Measurements from ENCODE around the gene ARFGAP3.

DNA sequence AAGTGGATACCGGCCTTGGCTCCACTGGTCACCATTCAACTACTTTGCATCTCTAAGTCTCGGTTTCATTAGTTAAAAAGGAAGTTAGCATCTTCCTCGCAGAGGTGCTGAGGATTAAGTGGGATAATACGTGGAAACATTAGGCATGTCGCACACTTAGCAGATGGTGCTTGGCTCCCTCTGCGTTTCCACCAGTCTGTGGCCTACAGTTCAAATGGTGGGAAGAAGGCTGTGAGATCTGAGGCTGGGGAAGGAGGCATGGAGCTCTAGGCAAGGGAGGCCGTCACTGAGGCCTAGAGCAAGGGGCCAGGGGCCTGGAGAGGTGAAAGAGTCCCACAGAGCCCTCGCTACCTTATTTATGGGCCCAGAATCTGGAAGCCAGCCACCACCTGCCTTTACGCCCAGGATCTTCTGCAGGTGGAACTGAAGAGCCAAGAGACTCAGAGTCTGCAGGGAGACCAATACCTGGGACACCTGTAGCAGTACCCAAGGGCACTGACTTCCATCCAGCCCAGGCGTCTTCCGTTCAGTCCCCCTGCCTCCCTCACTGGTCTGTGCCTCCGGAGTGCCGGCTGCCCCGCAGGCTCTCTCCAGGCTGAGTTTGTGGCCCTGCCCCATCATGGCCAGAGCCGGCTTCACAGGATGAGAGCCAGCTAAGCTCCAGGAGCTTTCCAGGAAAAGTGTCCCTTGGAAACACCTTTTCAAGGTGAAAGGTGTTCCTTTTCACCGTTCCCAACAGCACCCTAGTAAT lies 70.3 kb downstream of the ARFGAP3 start:
- TF ChIP-seq, protein P1, sequence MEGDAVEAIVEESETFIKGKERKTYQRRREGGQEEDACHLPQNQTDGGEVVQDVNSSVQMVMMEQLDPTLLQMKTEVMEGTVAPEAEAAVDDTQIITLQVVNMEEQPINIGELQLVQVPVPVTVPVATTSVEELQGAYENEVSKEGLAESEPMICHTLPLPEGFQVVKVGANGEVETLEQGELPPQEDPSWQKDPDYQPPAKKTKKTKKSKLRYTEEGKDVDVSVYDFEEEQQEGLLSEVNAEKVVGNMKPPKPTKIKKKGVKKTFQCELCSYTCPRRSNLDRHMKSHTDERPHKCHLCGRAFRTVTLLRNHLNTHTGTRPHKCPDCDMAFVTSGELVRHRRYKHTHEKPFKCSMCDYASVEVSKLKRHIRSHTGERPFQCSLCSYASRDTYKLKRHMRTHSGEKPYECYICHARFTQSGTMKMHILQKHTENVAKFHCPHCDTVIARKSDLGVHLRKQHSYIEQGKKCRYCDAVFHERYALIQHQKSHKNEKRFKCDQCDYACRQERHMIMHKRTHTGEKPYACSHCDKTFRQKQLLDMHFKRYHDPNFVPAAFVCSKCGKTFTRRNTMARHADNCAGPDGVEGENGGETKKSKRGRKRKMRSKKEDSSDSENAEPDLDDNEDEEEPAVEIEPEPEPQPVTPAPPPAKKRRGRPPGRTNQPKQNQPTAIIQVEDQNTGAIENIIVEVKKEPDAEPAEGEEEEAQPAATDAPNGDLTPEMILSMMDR (tag by site-specific recombination; IDR thresholded peaks at IDR 0.05) = no peak
- no peak for TF ChIP-seq ZBTB1 (tag by site-specific recombination; IDR thresholded peaks at IDR 0.05)
- TF ChIP-seq, protein P2, sequence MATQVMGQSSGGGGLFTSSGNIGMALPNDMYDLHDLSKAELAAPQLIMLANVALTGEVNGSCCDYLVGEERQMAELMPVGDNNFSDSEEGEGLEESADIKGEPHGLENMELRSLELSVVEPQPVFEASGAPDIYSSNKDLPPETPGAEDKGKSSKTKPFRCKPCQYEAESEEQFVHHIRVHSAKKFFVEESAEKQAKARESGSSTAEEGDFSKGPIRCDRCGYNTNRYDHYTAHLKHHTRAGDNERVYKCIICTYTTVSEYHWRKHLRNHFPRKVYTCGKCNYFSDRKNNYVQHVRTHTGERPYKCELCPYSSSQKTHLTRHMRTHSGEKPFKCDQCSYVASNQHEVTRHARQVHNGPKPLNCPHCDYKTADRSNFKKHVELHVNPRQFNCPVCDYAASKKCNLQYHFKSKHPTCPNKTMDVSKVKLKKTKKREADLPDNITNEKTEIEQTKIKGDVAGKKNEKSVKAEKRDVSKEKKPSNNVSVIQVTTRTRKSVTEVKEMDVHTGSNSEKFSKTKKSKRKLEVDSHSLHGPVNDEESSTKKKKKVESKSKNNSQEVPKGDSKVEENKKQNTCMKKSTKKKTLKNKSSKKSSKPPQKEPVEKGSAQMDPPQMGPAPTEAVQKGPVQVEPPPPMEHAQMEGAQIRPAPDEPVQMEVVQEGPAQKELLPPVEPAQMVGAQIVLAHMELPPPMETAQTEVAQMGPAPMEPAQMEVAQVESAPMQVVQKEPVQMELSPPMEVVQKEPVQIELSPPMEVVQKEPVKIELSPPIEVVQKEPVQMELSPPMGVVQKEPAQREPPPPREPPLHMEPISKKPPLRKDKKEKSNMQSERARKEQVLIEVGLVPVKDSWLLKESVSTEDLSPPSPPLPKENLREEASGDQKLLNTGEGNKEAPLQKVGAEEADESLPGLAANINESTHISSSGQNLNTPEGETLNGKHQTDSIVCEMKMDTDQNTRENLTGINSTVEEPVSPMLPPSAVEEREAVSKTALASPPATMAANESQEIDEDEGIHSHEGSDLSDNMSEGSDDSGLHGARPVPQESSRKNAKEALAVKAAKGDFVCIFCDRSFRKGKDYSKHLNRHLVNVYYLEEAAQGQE (tag by site-specific recombination; IDR thresholded peaks at IDR 0.05) = no peak
- no peak for TF ChIP-seq ZNF791 (tag by site-specific recombination; IDR thresholded peaks at IDR 0.05)
- TF ChIP-seq ZNF549 (tag by site-specific recombination; IDR thresholded peaks at IDR 0.05) = no peak
- no peak for TF ChIP-seq ZNF777 (tag by site-specific recombination; IDR thresholded peaks at IDR 0.05; ENCODE audit: borderline replicate concordance)
- TF ChIP-seq ZNF600 (tag by site-specific recombination; IDR thresholded peaks at IDR 0.05) = no peak
- TF ChIP-seq, protein P3, sequence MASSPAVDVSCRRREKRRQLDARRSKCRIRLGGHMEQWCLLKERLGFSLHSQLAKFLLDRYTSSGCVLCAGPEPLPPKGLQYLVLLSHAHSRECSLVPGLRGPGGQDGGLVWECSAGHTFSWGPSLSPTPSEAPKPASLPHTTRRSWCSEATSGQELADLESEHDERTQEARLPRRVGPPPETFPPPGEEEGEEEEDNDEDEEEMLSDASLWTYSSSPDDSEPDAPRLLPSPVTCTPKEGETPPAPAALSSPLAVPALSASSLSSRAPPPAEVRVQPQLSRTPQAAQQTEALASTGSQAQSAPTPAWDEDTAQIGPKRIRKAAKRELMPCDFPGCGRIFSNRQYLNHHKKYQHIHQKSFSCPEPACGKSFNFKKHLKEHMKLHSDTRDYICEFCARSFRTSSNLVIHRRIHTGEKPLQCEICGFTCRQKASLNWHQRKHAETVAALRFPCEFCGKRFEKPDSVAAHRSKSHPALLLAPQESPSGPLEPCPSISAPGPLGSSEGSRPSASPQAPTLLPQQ (tag by site-specific recombination; IDR thresholded peaks at IDR 0.05) = no peak
- TF ChIP-seq ZNF248 (tag by site-specific recombination; IDR thresholded peaks at IDR 0.05) = no peak
- TF ChIP-seq, protein P4, sequence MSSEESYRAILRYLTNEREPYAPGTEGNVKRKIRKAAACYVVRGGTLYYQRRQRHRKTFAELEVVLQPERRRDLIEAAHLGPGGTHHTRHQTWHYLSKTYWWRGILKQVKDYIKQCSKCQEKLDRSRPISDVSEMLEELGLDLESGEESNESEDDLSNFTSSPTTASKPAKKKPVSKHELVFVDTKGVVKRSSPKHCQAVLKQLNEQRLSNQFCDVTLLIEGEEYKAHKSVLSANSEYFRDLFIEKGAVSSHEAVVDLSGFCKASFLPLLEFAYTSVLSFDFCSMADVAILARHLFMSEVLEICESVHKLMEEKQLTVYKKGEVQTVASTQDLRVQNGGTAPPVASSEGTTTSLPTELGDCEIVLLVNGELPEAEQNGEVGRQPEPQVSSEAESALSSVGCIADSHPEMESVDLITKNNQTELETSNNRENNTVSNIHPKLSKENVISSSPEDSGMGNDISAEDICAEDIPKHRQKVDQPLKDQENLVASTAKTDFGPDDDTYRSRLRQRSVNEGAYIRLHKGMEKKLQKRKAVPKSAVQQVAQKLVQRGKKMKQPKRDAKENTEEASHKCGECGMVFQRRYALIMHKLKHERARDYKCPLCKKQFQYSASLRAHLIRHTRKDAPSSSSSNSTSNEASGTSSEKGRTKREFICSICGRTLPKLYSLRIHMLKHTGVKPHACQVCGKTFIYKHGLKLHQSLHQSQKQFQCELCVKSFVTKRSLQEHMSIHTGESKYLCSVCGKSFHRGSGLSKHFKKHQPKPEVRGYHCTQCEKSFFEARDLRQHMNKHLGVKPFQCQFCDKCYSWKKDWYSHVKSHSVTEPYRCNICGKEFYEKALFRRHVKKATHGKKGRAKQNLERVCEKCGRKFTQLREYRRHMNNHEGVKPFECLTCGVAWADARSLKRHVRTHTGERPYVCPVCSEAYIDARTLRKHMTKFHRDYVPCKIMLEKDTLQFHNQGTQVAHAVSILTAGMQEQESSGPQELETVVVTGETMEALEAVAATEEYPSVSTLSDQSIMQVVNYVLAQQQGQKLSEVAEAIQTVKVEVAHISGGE (tag by site-specific recombination; conservative IDR thresholded peaks at IDR 0.05; ENCODE audit: low read depth) = peak; percentile 70
